NK-92 (cell line): ENCODE data around the gene CEACAM18.
"Not testable (repeated sequence)": the region's sequence is repeated elsewhere in the genome, so short reads cannot be mapped to it uniquely, and the experiment has no call there.

ENCODE experiments used
- DNase-seq: peaks from one replicate; lab custom pipeline; 2025; ENCODE audit not compliant: unreplicated experiment; lab: John Stamatoyannopoulos, UW

Gene CEACAM18

GRCh38 chr19:51478381-51479234, at the start of gene CEACAM18:
Gene CEACAM18 (plus strand): TSS chr19:51478539.
- DNase-seq, result no peak

GRCh38 chr19:51430221-51430620, 48.1 kb upstream of the CEACAM18 start:
- no peak for DNase-seq

GRCh38 chr19:51431124-51431523, 47.2 kb upstream of the CEACAM18 start:
- DNase-seq, result no peak

GRCh38 chr19:51433043-51433442, 45.3 kb upstream of the CEACAM18 start:
- no peak for DNase-seq

- DNase-seq, result no peak
Observed at GRCh38 chr19:51434456-51434855, 43.9 kb upstream of the CEACAM18 start.

- no peak for DNase-seq
Observed at GRCh38 chr19:51439021-51439465, 39.3 kb upstream of the CEACAM18 start.

GRCh38 chr19:51440052-51440451, 38.3 kb upstream of the CEACAM18 start:
- no peak for DNase-seq

- DNase-seq, result no peak
Observed at GRCh38 chr19:51440846-51441409, 37.4 kb upstream of the CEACAM18 start.

GRCh38 chr19:51441410-51442390, 36.6 kb upstream of the CEACAM18 start:
- DNase-seq, result peak; percentile 56

- not testable (repeated sequence) for DNase-seq
Observed at GRCh38 chr19:51447510-51447909, 30.8 kb upstream of the CEACAM18 start.

- DNase-seq, result no peak
Observed at GRCh38 chr19:51448011-51448410, 30.3 kb upstream of the CEACAM18 start.

- no peak for DNase-seq
Observed at GRCh38 chr19:51448411-51449016, 29.8 kb upstream of the CEACAM18 start.

GRCh38 chr19:51450730-51451307, 27.5 kb upstream of the CEACAM18 start:
- DNase-seq, result no peak

GRCh38 chr19:51456541-51457290, 21.6 kb upstream of the CEACAM18 start:
- no peak for DNase-seq

- DNase-seq, result no peak
Observed at GRCh38 chr19:51457351-51458013, 20.9 kb upstream of the CEACAM18 start.

- no peak for DNase-seq
Observed at GRCh38 chr19:51458051-51458645, 20.2 kb upstream of the CEACAM18 start, which contains the start of gene SIGLEC8. Gene SIGLEC8 (minus strand): TSS chr19:51458454. CDS start chr19:51458387, 67 bp downstream.

GRCh38 chr19:51458899-51459505, 19.3 kb upstream of the CEACAM18 start:
- DNase-seq, result no peak
